Measurements from ENCODE around the gene CAMSAP2.

Gene CAMSAP2

DNA sequence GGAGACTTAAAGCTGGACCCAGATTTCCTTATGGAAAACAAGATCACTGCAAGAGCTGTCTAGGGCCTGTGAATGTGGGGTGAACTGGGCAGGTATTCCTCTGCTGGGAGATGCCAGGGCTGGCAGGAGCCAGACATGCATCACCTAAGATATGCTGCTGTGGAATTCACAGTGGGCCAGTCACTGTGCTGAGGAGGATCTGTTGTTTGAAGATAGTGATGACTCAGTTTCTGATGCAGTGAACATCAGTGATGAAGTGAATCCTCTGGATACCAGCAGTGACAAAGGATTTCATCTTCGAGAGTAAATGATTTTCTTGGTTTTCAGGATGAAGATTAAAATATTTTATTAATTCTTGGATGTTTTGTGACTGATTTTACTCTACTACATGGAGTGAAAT lies 29.9 kb upstream of the CAMSAP2 start:
- POLR2A ChIA-PET, result no interaction called here
- Histone ChIP-seq H3K9me3 (ENCODE audit: control insufficient read depth, insufficient read depth, low read depth, low read length) (no peaks in the 10 kb centered on the region), H3K27ac (ENCODE audit: extremely low read depth, low read depth, low read length) (no peak overlapping the region), H3K4me1 (ENCODE audit: control insufficient read depth, insufficient read depth, low read length) (no peaks in the 10 kb centered on the region), H3K4me3 (ENCODE audit: low read depth, low read length) (no peak overlapping the region), H3K36me3 (ENCODE audit: control insufficient read depth in 2 of 2, insufficient read depth in 1 of 2, low read length in 2 of 2) (no peaks in the 10 kb centered on the region)
- TF ChIP-seq ZNF114 (tag by site-specific recombination; IDR thresholded peaks at IDR 0.05) (no peak), ZFP41 (tag by site-specific recombination; IDR thresholded peaks at IDR 0.05; ENCODE audit: borderline replicate concordance) (no peak), ZNF24 (tag by site-specific recombination; IDR thresholded peaks at IDR 0.05) (no peak), GLIS1 (tag by site-specific recombination; IDR thresholded peaks at IDR 0.05) (no peak), ZNF621 (tag by site-specific recombination; IDR thresholded peaks at IDR 0.05) (no peak), ZBTB8A (tag by site-specific recombination; IDR thresholded peaks at IDR 0.05) (no peak), ZNF18 (tag by site-specific recombination; IDR thresholded peaks at IDR 0.05) (no peak), KLF1 (tag by site-specific recombination; IDR thresholded peaks at IDR 0.05) (no peak), ZNF510 (tag by site-specific recombination; IDR thresholded peaks at IDR 0.05; ENCODE audit: insufficient replicate concordance) (no peak), ZNF362 (tag by site-specific recombination; IDR thresholded peaks at IDR 0.05) (no peak), ZNF544 (tag by site-specific recombination; IDR thresholded peaks at IDR 0.05) (no peak), ZNF16 (tag by site-specific recombination; IDR thresholded peaks at IDR 0.05; ENCODE audit: low read depth) (no peak), ZNF501 (tag by site-specific recombination; IDR thresholded peaks at IDR 0.05) (no peak), ZNF266 (tag by site-specific recombination; IDR thresholded peaks at IDR 0.05; ENCODE audit: low read depth) (no peak), ZIC2 (tag by site-specific recombination; IDR thresholded peaks at IDR 0.05) (no peak)
- TF ChIP-seq, protein P1, sequence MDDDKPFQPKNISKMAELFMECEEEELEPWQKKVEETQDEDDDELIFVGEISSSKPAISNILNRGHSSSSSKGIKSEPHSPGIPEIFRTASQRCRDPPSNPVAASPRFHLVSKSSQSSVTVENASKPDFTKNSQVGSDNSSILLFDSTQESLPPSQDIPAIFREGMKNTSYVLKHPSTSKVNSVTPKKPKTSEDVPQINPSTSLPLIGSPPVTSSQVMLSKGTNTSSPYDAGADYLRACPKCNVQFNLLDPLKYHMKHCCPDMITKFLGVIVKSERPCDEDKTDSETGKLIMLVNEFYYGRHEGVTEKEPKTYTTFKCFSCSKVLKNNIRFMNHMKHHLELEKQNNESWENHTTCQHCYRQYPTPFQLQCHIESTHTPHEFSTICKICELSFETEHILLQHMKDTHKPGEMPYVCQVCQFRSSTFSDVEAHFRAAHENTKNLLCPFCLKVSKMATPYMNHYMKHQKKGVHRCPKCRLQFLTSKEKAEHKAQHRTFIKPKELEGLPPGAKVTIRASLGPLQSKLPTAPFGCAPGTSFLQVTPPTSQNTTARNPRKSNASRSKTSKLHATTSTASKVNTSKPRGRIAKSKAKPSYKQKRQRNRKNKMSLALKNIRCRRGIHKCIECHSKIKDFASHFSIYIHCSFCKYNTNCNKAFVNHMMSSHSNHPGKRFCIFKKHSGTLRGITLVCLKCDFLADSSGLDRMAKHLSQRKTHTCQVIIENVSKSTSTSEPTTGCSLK (tag by site-specific recombination; IDR thresholded peaks at IDR 0.05), result no peak
- TF ChIP-seq, protein P2, sequence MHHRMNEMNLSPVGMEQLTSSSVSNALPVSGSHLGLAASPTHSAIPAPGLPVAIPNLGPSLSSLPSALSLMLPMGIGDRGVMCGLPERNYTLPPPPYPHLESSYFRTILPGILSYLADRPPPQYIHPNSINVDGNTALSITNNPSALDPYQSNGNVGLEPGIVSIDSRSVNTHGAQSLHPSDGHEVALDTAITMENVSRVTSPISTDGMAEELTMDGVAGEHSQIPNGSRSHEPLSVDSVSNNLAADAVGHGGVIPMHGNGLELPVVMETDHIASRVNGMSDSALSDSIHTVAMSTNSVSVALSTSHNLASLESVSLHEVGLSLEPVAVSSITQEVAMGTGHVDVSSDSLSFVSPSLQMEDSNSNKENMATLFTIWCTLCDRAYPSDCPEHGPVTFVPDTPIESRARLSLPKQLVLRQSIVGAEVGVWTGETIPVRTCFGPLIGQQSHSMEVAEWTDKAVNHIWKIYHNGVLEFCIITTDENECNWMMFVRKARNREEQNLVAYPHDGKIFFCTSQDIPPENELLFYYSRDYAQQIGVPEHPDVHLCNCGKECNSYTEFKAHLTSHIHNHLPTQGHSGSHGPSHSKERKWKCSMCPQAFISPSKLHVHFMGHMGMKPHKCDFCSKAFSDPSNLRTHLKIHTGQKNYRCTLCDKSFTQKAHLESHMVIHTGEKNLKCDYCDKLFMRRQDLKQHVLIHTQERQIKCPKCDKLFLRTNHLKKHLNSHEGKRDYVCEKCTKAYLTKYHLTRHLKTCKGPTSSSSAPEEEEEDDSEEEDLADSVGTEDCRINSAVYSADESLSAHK (tag by site-specific recombination; IDR thresholded peaks at IDR 0.05), result no peak
- CTCF ChIA-PET, result interaction anchor here (0.8 kb wide), 1 partner anchor 93 kb away, joined by 3 read pairs; no protein-coding TSS in a partner anchor

DNA sequence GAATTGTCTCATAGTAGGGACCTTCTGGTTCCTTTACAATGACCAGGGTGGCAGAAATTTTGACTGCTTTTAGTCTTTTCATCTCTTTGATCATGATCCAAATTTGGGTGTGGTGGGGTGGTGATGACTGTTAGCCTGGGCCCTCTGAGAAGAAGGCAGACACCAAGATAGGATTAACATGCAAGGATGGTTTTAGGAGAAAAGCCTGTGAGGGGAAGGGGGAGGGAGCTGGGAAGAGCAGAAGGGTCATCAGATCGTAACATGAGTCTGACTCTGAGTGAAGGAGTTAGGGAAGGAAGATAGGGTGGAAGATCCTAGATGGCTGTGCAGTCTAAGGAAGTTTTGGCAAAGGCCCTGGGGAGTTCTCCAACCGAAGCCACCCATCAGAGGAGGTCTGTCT lies 28.5 kb upstream of the CAMSAP2 start:
- CTCF ChIA-PET, result no interaction called here
- Histone ChIP-seq H3K4me3 (ENCODE audit: low read depth, low read length) (no peak overlapping the region), H3K9me3 (ENCODE audit: control insufficient read depth, insufficient read depth, low read depth, low read length) (no peaks in the 10 kb centered on the region), H3K27ac (ENCODE audit: extremely low read depth, low read depth, low read length) (no peak overlapping the region), H3K36me3 (ENCODE audit: control insufficient read depth in 2 of 2, insufficient read depth in 1 of 2, low read length in 2 of 2) (no peaks in the 10 kb centered on the region), H3K4me1 (ENCODE audit: control insufficient read depth, insufficient read depth, low read length) (no peaks in the 10 kb centered on the region)
- TF ChIP-seq KLF8 (tag by site-specific recombination; IDR thresholded peaks at IDR 0.05), result no peak
- TF ChIP-seq ZNF629 (tag by site-specific recombination; IDR thresholded peaks at IDR 0.05), result no peak
- POLR2A ChIA-PET, result no interaction called here
